H9 (cell line): ENCODE data around the gene KCNK13. TPM values are rescaled to one million over a fixed set of nuclear protein-coding genes. Genes with fewer than 3 reads are reported as not detected.

Source experiments
- DNase-seq: peaks from one replicate; pipeline ENCODE4 v3.0.0-alpha.2; 2017
- H2AFZ ChIP-seq: one replicate; pipeline ENCODE4 v1.6.1; 2013; ENCODE audit warnings: mild to moderate bottlenecking, low read length, control low read depth, moderate library complexity
- H2AK5ac ChIP-seq: 2 replicates; pipeline ENCODE4 v1.6.1; 2013; ENCODE audit warnings: low read length, control low read depth, mixed read lengths; ENCODE audit not compliant: insufficient read length
- H2BK120ac ChIP-seq: one replicate; pipeline ENCODE4 v1.6.1; 2013; ENCODE audit warnings: low read depth, mild to moderate bottlenecking, low read length, control low read depth, inconsistent platforms; ENCODE audit not compliant: poor library complexity, severe bottlenecking
- H2BK12ac ChIP-seq: 2 replicates; pipeline ENCODE4 v1.6.1; 2013; ENCODE audit warnings: low read length, control low read depth, mixed read lengths, low read depth; ENCODE audit not compliant: insufficient read length
- H2BK15ac ChIP-seq: 2 replicates; pipeline ENCODE4 v1.6.1; 2013; ENCODE audit warnings: low read depth, low read length, control low read depth
- H2BK20ac ChIP-seq: one replicate; pipeline ENCODE4 v1.6.1; 2013; ENCODE audit warnings: low read depth, mild to moderate bottlenecking, low read length, control low read depth, inconsistent platforms; ENCODE audit not compliant: poor library complexity, severe bottlenecking
- H2BK5ac ChIP-seq: 2 replicates; pipeline ENCODE4 v1.6.1; 2013; ENCODE audit warnings: low read length, control low read depth, mixed read lengths; ENCODE audit not compliant: insufficient read length
- H3K14ac ChIP-seq: 2 replicates; pipeline ENCODE4 v1.6.1; 2013; ENCODE audit warnings: low read length, control low read depth; ENCODE audit not compliant: insufficient read depth
- H3K18ac ChIP-seq: 2 replicates; pipeline ENCODE4 v1.6.1; 2013; ENCODE audit warnings: low read depth, mild to moderate bottlenecking, mixed read lengths, low read length, control low read depth; ENCODE audit not compliant: insufficient read length
- H3K23ac ChIP-seq: 2 replicates; pipeline ENCODE4 v1.6.1; 2013; ENCODE audit warnings: low read length, control low read depth, mixed read lengths, low read depth; ENCODE audit not compliant: insufficient read length
- H3K23me2 ChIP-seq: 2 replicates; pipeline ENCODE4 v1.6.1; 2013; ENCODE audit warnings: low read depth, mild to moderate bottlenecking, mixed read lengths, low read length, control low read depth; ENCODE audit not compliant: insufficient read length, poor library complexity, severe bottlenecking
- H3K27ac ChIP-seq: 2 replicates; pipeline ENCODE4 v1.5.1; 2013; ENCODE audit warnings: low read length, control low read depth, mixed read lengths, low read depth; ENCODE audit not compliant: insufficient read length
- H3K27me3 ChIP-seq: 2 replicates; pipeline ENCODE4 v1.6.1; 2013; ENCODE audit warnings: low read length, control low read depth, inconsistent platforms; ENCODE audit not compliant: insufficient read depth
- H3K4ac ChIP-seq: 2 replicates; pipeline ENCODE4 v1.6.1; 2013; ENCODE audit warnings: low read depth, mild to moderate bottlenecking, control low read depth, inconsistent platforms, low read length, moderate library complexity
- H3K4me1 ChIP-seq: 2 replicates; pipeline ENCODE4 v1.6.1; 2013; ENCODE audit warnings: low read length, control low read depth, inconsistent platforms; ENCODE audit not compliant: insufficient read depth
- H3K4me2 ChIP-seq: 2 replicates; pipeline ENCODE4 v1.6.1; 2013; ENCODE audit warnings: low read length, control low read depth, mixed read lengths; ENCODE audit not compliant: insufficient read length, insufficient read depth
- H3K56ac ChIP-seq: 2 replicates; pipeline ENCODE4 v1.6.1; 2013; ENCODE audit warnings: low read depth, mild to moderate bottlenecking, mixed read lengths, low read length, control low read depth; ENCODE audit not compliant: insufficient read length
- H3K79me1 ChIP-seq: 2 replicates; pipeline ENCODE4 v1.6.1; 2013; ENCODE audit warnings: low read depth, mild to moderate bottlenecking, moderate library complexity, low read length, control low read depth, inconsistent platforms; ENCODE audit not compliant: insufficient read depth, poor library complexity, severe bottlenecking
- H3K79me2 ChIP-seq: 2 replicates; pipeline ENCODE4 v1.6.1; 2013; ENCODE audit warnings: low read length, control low read depth, inconsistent platforms; ENCODE audit not compliant: insufficient read depth
- H3K9ac ChIP-seq: 2 replicates; pipeline ENCODE4 v1.6.1; 2013; ENCODE audit warnings: low read length, control low read depth, mixed read lengths; ENCODE audit not compliant: insufficient read length; ENCODE audit errors: extremely low read depth
- H3K9me3 ChIP-seq: one replicate; pipeline ENCODE4 v1.6.1; 2013; ENCODE audit warnings: low read depth, low read length, inconsistent platforms; ENCODE audit not compliant: control insufficient read depth
- H3T11ph ChIP-seq: one replicate; pipeline ENCODE4 v1.6.1; 2013; ENCODE audit warnings: mild to moderate bottlenecking, low read length, control low read depth, inconsistent platforms
- H4K20me1 ChIP-seq: one replicate; pipeline ENCODE4 v1.6.1; 2013; ENCODE audit not compliant: control insufficient read depth, insufficient read length, insufficient read depth
- H4K5ac ChIP-seq: 2 replicates; pipeline ENCODE4 v1.6.1; 2013; ENCODE audit warnings: low read depth, mild to moderate bottlenecking, mixed read lengths, low read length, control low read depth; ENCODE audit not compliant: insufficient read length
- H4K8ac ChIP-seq: replicated peaks from 2 replicates; pipeline ENCODE4 v1.6.1; 2013; ENCODE audit warnings: low read length, control low read depth, mixed read lengths, low read depth; ENCODE audit not compliant: insufficient read length
- H4K91ac ChIP-seq: 2 replicates; pipeline ENCODE4 v1.6.1; 2013; ENCODE audit warnings: low read depth, mild to moderate bottlenecking, moderate library complexity, mixed read lengths, low read length, control low read depth; ENCODE audit not compliant: insufficient read length
- H3K27ac Mint-ChIP-seq, 3 experiments: 2 replicates in 2 of 3; 3 replicates in 1 of 3; pipeline ENCODE4 v1.8.0; 2020 to 2021; ENCODE audit warnings: mixed read lengths in 3 of 3, mild to moderate bottlenecking in 1 of 3, moderate library complexity in 1 of 3
- H3K27me3 Mint-ChIP-seq: 2 replicates; pipeline ENCODE4 v1.8.0; 2021; ENCODE audit warnings: low read depth, mild to moderate bottlenecking, moderate library complexity, mixed read lengths
- H3K36me3 Mint-ChIP-seq, 3 experiments: 2 replicates in 2 of 3; 3 replicates in 1 of 3; pipeline ENCODE4 v1.8.0; 2020 to 2021; ENCODE audit warnings: low read depth in 3 of 3, mixed read lengths in 3 of 3; ENCODE audit not compliant: insufficient read depth in 1 of 3
- H3K4me1 Mint-ChIP-seq, 2 experiments: 2 replicates each; pipeline ENCODE4 v1.8.0; 2020; ENCODE audit warnings: mixed read lengths in 2 of 2
- H3K4me3 Mint-ChIP-seq, 2 experiments: 2 replicates in 1 of 2; 3 replicates in 1 of 2; pipeline ENCODE4 v1.8.0; 2020 to 2021; ENCODE audit warnings: mild to moderate bottlenecking in 2 of 2, mixed read lengths in 2 of 2, moderate library complexity in 1 of 2
- H3K9me3 Mint-ChIP-seq, 2 experiments: 2 replicates in 1 of 2; 3 replicates in 1 of 2; pipeline ENCODE4 v1.8.0; 2020; ENCODE audit warnings: mild to moderate bottlenecking in 2 of 2, mixed read lengths in 2 of 2, moderate library complexity in 1 of 2
- CTCF ChIP-seq: fragments of 200-600 bp; sonication (generic); conservative IDR thresholded peaks from 3 replicates; pipeline ENCODE4 v1.8.0; 2021; ENCODE audit warnings: antibody characterized with exemption, mild to moderate bottlenecking
- WGBS: extraction: QIAGEN DNeasy Blood & Tissue Kit; methylation state at CpG from one replicate; pipeline ENCODE4 v1.1.7; 2013; ENCODE audit warnings: missing lambda C conversion rate, low lambda C conversion rate, mixed read lengths; ENCODE audit not compliant: insufficient read length; ENCODE audit errors: extremely low coverage; 5-methylcytosine and 5-hydroxymethylcytosine counted together
- total RNA-seq: library from RNA; stranded (reverse); gene quantifications from 2 replicates; pipeline ENCODE4 v1.2.1, GENCODE V29; 2021

KCNK13 gene
- total RNA-seq, 1 experiment from 2014 or later: 0.39 TPM

GRCh38 chr14:90053044-90053443, 8.8 kb upstream of the KCNK13 start:
- Histone ChIP-seq H2BK5ac (no peak overlapping the region), H2BK20ac (no peak overlapping the region), H3K18ac (no peak overlapping the region), H2BK120ac (no peak overlapping the region), H3K4me1 (no peaks in the 10 kb centered on the region; the same call in 1 of the 2 replicates), H2AFZ (no peak overlapping the region), H3T11ph (no peak overlapping the region), H3K79me1 (no peaks in the 10 kb centered on the region), H2BK15ac (no peak overlapping the region), H3K9ac (no peak overlapping the region), H3K79me2 (no peaks in the 10 kb centered on the region), H4K8ac (no peak overlapping the region), H3K27ac (no peak overlapping the region), H3K14ac (no peak overlapping the region), H3K9me3 (no peaks in the 10 kb centered on the region), H3K23me2 (no peaks in the 10 kb centered on the region), H3K27me3 (no peaks in the 10 kb centered on the region; the same call in 1 of the 2 replicates), H3K23ac (no peak overlapping the region), H3K56ac (no peak overlapping the region), H2AK5ac (no peak overlapping the region), H4K5ac (no peak overlapping the region), H3K4me2 (no peak overlapping the region), H4K20me1 (no peaks in the 10 kb centered on the region), H2BK12ac (no peak overlapping the region), H4K91ac (no peak overlapping the region), H3K4ac (no peak overlapping the region)
- Mint-ChIP-seq H3K36me3 (no peaks in the 10 kb centered on the region), H3K4me3 (no peak overlapping the region), H3K9me3 (no peaks in the 10 kb centered on the region), H3K4me1 (peaks cover 9 to 16% of the 10 kb centered on the region in 2 experiments), H3K27ac (no peak overlapping the region), H3K27me3 (peaks cover 22% of the 10 kb centered on the region)
- no CpG with 5 or more reads among the region's 2 CpGs for WGBS
- no peak for TF ChIP-seq CTCF
- no peak for DNase-seq
